Measurements from ENCODE around the gene FOXE3. TPM values are rescaled to one million over a fixed set of nuclear protein-coding genes. Genes with fewer than 3 reads are reported as not detected.
A peak's percentile ranks its signal among the peaks of the same experiment; 100 is the strongest.

FOXE3 gene
- total RNA-seq, 6 experiments from 2014 or later, result not detected

DNA sequence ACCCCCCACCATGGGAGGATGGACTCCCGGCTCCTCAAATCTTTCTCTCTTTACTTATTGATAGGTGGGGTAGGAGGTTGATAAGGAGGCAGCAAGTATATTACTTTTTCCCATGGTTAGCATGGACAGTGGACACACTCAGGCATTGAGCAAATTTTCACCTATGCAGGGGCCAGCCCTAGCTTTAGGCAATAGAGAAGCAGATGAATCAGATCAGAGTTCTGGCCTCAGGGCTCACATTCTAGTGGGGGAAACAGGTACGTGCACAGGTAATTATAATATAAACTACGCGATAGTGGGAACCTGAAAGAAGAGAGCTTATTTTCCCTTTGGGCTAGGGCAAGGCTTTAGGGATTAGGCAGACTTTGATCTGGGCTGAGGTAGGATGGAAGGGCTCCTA is 13.5 kb upstream of the FOXE3 start:
- no peaks in the 10 kb centered on the region for H3K9me3 Mint-ChIP-seq
- H3K36me3 Mint-ChIP-seq (ENCODE audit: low read depth), result no peaks in the 10 kb centered on the region
- peaks cover 27% of the 10 kb centered on the region for H3K4me1 Mint-ChIP-seq (ENCODE audit: low read depth)
- no peak overlapping the region for H3K4me3 Mint-ChIP-seq
- no peak for DNase-seq
- peaks cover 16% of the 10 kb centered on the region for H3K27me3 Mint-ChIP-seq (ENCODE audit: insufficient read depth)
- TF ChIP-seq, protein P1, sequence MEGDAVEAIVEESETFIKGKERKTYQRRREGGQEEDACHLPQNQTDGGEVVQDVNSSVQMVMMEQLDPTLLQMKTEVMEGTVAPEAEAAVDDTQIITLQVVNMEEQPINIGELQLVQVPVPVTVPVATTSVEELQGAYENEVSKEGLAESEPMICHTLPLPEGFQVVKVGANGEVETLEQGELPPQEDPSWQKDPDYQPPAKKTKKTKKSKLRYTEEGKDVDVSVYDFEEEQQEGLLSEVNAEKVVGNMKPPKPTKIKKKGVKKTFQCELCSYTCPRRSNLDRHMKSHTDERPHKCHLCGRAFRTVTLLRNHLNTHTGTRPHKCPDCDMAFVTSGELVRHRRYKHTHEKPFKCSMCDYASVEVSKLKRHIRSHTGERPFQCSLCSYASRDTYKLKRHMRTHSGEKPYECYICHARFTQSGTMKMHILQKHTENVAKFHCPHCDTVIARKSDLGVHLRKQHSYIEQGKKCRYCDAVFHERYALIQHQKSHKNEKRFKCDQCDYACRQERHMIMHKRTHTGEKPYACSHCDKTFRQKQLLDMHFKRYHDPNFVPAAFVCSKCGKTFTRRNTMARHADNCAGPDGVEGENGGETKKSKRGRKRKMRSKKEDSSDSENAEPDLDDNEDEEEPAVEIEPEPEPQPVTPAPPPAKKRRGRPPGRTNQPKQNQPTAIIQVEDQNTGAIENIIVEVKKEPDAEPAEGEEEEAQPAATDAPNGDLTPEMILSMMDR (IDR thresholded peaks at IDR 0.05), result no peak
- no peak overlapping the region for H3K27ac Mint-ChIP-seq

DNA sequence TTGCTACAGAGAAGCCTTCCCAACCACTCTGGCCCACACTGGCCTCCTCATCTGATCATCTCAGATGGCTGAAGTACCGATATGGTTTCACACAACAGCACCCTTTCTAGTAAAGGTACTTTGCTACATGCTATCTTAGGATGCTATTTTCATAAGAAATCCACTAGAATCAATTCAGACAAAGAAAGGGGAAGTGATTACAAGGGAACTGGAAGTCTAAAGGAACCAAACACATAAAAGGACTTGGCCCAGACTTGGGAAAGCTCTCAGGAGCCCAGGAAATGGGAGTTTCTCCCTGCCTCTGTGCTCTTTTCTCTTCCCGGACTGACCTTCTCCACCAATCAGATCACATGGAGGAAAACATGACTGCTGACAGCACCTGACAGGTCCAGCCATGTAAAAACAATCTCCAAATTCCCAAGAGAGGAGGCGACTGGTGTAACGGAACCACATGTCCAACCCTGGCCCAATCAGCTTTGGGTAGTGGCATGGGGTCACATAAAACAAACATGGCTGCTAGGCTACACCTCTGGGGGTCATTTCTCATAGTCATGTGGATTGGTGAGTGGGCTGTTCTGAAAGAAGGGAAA is 12.7 kb upstream of the FOXE3 start:
- no peak for DNase-seq
- no peaks in the 10 kb centered on the region for H3K9me3 Mint-ChIP-seq
- peaks cover 16% of the 10 kb centered on the region for H3K27me3 Mint-ChIP-seq (ENCODE audit: insufficient read depth)
- TF ChIP-seq, protein P1 (IDR thresholded peaks at IDR 0.05), result no peak
- no peak overlapping the region for H3K27ac Mint-ChIP-seq
- no peak overlapping the region for H3K4me3 Mint-ChIP-seq
- H3K4me1 Mint-ChIP-seq (ENCODE audit: low read depth), result peaks cover 35% of the 10 kb centered on the region
- H3K36me3 Mint-ChIP-seq (ENCODE audit: low read depth), result no peaks in the 10 kb centered on the region

DNA sequence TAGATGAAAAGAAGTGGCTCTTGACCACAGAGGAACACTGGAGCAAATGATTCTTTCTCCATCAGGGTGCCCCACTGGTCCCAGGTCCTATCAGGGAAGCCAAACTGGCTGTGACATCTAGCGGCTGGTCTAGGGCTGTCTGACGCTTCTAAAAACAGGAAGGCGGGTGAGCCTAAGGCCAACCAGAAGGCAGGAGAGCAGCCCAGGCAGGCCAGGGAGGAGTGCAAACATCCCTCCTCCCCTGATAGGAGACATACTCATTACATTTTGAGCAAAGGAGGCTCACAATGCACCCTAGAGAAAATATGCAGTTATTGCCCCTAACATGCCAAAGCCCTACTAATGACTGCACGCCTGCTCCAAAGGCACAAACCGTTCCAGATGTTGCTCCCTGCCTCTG is 10.4 kb upstream of the FOXE3 start:
- Mint-ChIP-seq H3K27ac (no peak overlapping the region), H3K4me3 (no peak overlapping the region), H3K27me3 (ENCODE audit: insufficient read depth) (peaks cover 10% of the 10 kb centered on the region), H3K9me3 (no peaks in the 10 kb centered on the region), H3K36me3 (ENCODE audit: low read depth) (no peaks in the 10 kb centered on the region), H3K4me1 (ENCODE audit: low read depth) (peaks cover 58% of the 10 kb centered on the region)
- TF ChIP-seq, protein P1 (IDR thresholded peaks at IDR 0.05), result no peak
- DNase-seq, result no peak

DNA sequence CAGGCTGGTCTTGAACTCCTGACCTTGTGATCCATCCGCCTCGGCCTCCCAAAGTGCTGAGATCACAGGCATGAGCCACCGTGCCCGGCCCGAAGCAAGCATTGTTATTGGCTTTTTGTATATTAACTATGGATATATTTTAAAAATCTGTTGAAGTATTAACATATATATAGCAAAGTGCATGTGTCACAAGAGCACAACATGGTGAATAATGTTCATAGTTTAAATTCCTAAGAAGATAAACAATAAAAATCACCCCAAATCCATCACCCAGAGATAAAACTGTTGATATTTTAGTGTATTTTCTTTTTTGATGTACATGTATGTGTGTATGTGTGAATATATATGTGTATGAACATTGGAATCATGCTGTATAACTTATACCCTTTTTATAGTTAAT is 9.1 kb upstream of the FOXE3 start:
- Mint-ChIP-seq H3K4me3 (no peak overlapping the region), H3K9me3 (no peaks in the 10 kb centered on the region), H3K4me1 (ENCODE audit: low read depth) (peaks cover 71% of the 10 kb centered on the region), H3K36me3 (ENCODE audit: low read depth) (no peaks in the 10 kb centered on the region), H3K27me3 (ENCODE audit: insufficient read depth) (peaks cover 4% of the 10 kb centered on the region), H3K27ac (no peak overlapping the region)
- no peak for DNase-seq
- TF ChIP-seq, protein P1 (IDR thresholded peaks at IDR 0.05), result no peak

DNA sequence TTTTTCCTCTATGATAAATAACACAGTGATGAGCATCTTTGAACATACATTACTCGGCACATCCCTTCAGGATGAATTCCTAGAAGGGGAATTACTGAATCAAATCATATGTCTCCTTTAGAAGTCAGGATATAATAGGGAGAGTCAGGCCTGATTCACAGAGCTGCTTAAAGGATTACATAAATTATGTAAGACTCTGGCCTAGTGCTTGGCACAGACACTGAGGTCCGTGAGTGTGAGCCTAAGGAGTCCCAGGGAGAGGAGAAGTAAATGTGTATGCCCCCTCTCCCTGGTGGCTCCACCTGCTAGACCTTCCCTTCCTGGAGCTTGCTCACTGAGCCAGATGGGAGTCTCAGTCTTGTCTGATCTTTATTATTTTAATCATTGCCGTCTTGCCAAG is 8.6 kb upstream of the FOXE3 start:
- TF ChIP-seq, protein P1 (IDR thresholded peaks at IDR 0.05), result no peak
- Mint-ChIP-seq H3K4me3 (no peak overlapping the region; the same call in 1 of the 2 replicates), H3K27ac (peak overlapping the region; percentile 89), H3K36me3 (ENCODE audit: low read depth) (no peaks in the 10 kb centered on the region), H3K27me3 (ENCODE audit: insufficient read depth) (peaks cover 4% of the 10 kb centered on the region), H3K4me1 (ENCODE audit: low read depth) (peaks cover 75% of the 10 kb centered on the region), H3K9me3 (no peaks in the 10 kb centered on the region)
- peak; percentile 49 for DNase-seq
